Measurements from ENCODE around the gene AGPAT3. TPM values are rescaled to one million over a fixed set of nuclear protein-coding genes. Genes with fewer than 3 reads are reported as not detected.

Gene AGPAT3
- total RNA-seq, 1 experiment from 2014 or later: 13.0 TPM

GRCh38 chr21:43917515-43918384, 52.7 kb downstream of the AGPAT3 start:
- DNase-seq: no peak
- Histone ChIP-seq H3K27ac (ENCODE audit: insufficient read length, low read depth, low read length) (no peak overlapping the region), H2AFZ (ENCODE audit: low read length) (no peak overlapping the region), H3K18ac (ENCODE audit: insufficient read length, low read depth, low read length) (no peak overlapping the region), H4K8ac (replicated peaks; ENCODE audit: insufficient read length, low read depth, low read length) (no peak overlapping the region), H3K27me3 (ENCODE audit: insufficient read depth, low read length) (no peaks in the 10 kb centered on the region), H4K20me1 (ENCODE audit: control insufficient read depth, insufficient read depth, insufficient read length) (no peaks in the 10 kb centered on the region), H3K79me1 (ENCODE audit: insufficient read depth, low read depth, low read length, poor library complexity, severe bottlenecking) (no peaks in the 10 kb centered on the region), H2BK12ac (ENCODE audit: insufficient read length, low read depth, low read length) (no peak overlapping the region), H3K4me2 (ENCODE audit: insufficient read depth, insufficient read length, low read length) (no peak overlapping the region), H3K14ac (ENCODE audit: insufficient read depth, low read length) (no peak overlapping the region), H2BK120ac (ENCODE audit: low read depth, low read length, poor library complexity, severe bottlenecking) (no peak overlapping the region), H3K9me3 (ENCODE audit: control insufficient read depth, low read depth, low read length) (no peaks in the 10 kb centered on the region), H2BK20ac (ENCODE audit: low read depth, low read length, poor library complexity, severe bottlenecking) (no peak overlapping the region), H4K5ac (ENCODE audit: insufficient read length, low read depth, low read length) (no peak overlapping the region), H2BK5ac (ENCODE audit: insufficient read length, low read length) (no peak overlapping the region), H3K56ac (ENCODE audit: insufficient read length, low read depth, low read length) (no peak overlapping the region), H3K4ac (ENCODE audit: low read depth, low read length) (no peak overlapping the region), H2AK5ac (ENCODE audit: insufficient read length, low read length) (no peak overlapping the region), H3K79me2 (ENCODE audit: insufficient read depth, low read length) (no peaks in the 10 kb centered on the region), H3T11ph (ENCODE audit: low read length) (no peak overlapping the region), H3K23ac (ENCODE audit: insufficient read length, low read depth, low read length) (no peak overlapping the region), H3K23me2 (ENCODE audit: insufficient read length, low read depth, low read length, poor library complexity, severe bottlenecking) (no peaks in the 10 kb centered on the region), H3K4me1 (ENCODE audit: insufficient read depth, low read length) (peaks cover 3% of the 10 kb centered on the region; the same call in 1 of the 2 replicates), H2BK15ac (ENCODE audit: low read depth, low read length) (no peak overlapping the region), H3K9ac (ENCODE audit: extremely low read depth, insufficient read length, low read length) (no peak overlapping the region), H4K91ac (ENCODE audit: insufficient read length, low read depth, low read length) (no peak overlapping the region)
- H3K4me3 Mint-ChIP-seq: no peak overlapping the region
- H3K27me3 Mint-ChIP-seq (ENCODE audit: low read depth): peaks cover 10% of the 10 kb centered on the region
- H3K9me3 Mint-ChIP-seq: no peaks in the 10 kb centered on the region
- TF ChIP-seq CTCF (conservative IDR thresholded peaks at IDR 0.05): no peak
- WGBS (ENCODE audit: extremely low coverage, insufficient read length, low lambda C conversion rate): no CpG with 5 or more reads among the region's 12 CpGs
- peaks cover 32 to 38% of the 10 kb centered on the region in 2 experiments for H3K4me1 Mint-ChIP-seq
- H3K27ac Mint-ChIP-seq: no peak overlapping the region
- peaks cover 0 to 2% (median 0%) of the 10 kb centered on the region in 3 experiments; a peak in 1 of 7 replicates for H3K36me3 Mint-ChIP-seq (ENCODE audit: insufficient read depth in 1 of 3, low read depth in 3 of 3)
